PFSK-1 (cell line): ENCODE data around the gene LSP1.

Experiments
- FOXP2 ChIP-seq: optimal IDR thresholded peaks from 2 replicates; pipeline ENCODE3; 2011; ENCODE audit warnings: borderline replicate concordance, control low read depth, inconsistent platforms; ENCODE audit not compliant: insufficient read depth; ENCODE audit errors: extremely low read length, extremely low read depth
- POLR2AphosphoS5 ChIP-seq: IDR thresholded peaks from 2 replicates; pipeline ENCODE4 v1.6.1; 2012; ENCODE audit warnings: low read depth, mild to moderate bottlenecking, control low read depth, low read length, moderate library complexity
- SIN3A ChIP-seq: IDR thresholded peaks from 2 replicates; pipeline ENCODE4 v1.6.1; 2012; ENCODE audit warnings: mild to moderate bottlenecking, low read length, moderate library complexity, borderline replicate concordance; ENCODE audit not compliant: insufficient read depth
- TAF1 ChIP-seq: IDR thresholded peaks from 2 replicates; pipeline ENCODE4 v1.6.1; 2012; ENCODE audit warnings: low read length, control low read depth, borderline replicate concordance; ENCODE audit not compliant: insufficient read depth
- TF ChIP-seq, protein P1 (sequence below), 2 experiments: IDR thresholded peaks; 2 replicates each; pipeline versions ENCODE4 v1.6.1 to v1.8.0; 2011 to 2012; ENCODE audit warnings: low read depth in 2 of 2, low read length in 2 of 2, control low read depth in 1 of 2, inconsistent platforms in 1 of 2, mild to moderate bottlenecking in 1 of 2, moderate library complexity in 1 of 2; ENCODE audit not compliant: insufficient read depth in 1 of 2

Gene LSP1

DNA sequence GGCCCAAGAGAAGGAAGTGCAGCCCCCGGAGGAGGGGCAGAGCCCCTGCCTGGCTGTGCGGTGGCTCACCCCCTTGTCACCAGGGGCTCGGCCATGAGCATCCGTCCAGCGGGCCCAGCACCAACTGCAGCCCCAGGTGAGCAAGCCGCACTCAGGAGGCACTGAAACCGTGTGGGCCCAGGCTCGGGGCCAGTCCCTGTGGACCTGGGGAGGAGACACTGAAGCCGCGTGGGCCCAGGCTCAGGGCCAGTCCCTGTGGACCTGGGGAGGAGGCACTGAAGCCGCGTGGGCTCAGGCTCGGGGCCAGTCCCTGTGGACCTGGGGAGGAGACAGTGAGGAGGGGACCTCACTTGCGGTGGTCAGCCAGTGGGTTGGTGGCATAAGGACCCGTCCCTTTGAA, 13.9 kb downstream of the LSP1 start:
- TF ChIP-seq SIN3A (no peak), POLR2AphosphoS5 (no peak)

DNA sequence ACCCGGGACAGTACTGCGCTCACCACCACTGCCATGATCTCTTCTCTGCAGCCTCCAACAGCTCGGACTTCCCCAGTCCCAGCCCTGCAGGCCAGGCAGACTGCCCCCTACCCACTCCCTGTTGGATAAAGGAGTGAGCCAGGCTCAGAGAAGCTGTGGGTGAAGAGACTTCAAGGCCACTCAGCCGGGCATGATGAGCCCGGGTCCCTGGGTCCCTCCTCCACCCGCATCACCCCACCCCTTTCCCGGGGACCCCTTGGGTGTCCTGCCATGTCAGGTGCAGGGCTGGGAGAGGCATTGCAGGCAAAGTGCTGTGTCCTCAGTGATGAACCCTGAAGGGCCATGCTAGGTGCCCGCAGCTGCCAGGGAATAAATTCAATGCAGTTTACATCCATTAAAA, 14.5 kb downstream of the LSP1 start:
- TF ChIP-seq, protein P1, sequence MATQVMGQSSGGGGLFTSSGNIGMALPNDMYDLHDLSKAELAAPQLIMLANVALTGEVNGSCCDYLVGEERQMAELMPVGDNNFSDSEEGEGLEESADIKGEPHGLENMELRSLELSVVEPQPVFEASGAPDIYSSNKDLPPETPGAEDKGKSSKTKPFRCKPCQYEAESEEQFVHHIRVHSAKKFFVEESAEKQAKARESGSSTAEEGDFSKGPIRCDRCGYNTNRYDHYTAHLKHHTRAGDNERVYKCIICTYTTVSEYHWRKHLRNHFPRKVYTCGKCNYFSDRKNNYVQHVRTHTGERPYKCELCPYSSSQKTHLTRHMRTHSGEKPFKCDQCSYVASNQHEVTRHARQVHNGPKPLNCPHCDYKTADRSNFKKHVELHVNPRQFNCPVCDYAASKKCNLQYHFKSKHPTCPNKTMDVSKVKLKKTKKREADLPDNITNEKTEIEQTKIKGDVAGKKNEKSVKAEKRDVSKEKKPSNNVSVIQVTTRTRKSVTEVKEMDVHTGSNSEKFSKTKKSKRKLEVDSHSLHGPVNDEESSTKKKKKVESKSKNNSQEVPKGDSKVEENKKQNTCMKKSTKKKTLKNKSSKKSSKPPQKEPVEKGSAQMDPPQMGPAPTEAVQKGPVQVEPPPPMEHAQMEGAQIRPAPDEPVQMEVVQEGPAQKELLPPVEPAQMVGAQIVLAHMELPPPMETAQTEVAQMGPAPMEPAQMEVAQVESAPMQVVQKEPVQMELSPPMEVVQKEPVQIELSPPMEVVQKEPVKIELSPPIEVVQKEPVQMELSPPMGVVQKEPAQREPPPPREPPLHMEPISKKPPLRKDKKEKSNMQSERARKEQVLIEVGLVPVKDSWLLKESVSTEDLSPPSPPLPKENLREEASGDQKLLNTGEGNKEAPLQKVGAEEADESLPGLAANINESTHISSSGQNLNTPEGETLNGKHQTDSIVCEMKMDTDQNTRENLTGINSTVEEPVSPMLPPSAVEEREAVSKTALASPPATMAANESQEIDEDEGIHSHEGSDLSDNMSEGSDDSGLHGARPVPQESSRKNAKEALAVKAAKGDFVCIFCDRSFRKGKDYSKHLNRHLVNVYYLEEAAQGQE (IDR thresholded peaks at IDR 0.05; ENCODE audit: insufficient read depth in 1 of 2, low read depth in 2 of 2, low read length in 2 of 2): no peak
- TF ChIP-seq SIN3A (no peak), TAF1 (no peak), POLR2AphosphoS5 (no peak), FOXP2 (no peak)

DNA sequence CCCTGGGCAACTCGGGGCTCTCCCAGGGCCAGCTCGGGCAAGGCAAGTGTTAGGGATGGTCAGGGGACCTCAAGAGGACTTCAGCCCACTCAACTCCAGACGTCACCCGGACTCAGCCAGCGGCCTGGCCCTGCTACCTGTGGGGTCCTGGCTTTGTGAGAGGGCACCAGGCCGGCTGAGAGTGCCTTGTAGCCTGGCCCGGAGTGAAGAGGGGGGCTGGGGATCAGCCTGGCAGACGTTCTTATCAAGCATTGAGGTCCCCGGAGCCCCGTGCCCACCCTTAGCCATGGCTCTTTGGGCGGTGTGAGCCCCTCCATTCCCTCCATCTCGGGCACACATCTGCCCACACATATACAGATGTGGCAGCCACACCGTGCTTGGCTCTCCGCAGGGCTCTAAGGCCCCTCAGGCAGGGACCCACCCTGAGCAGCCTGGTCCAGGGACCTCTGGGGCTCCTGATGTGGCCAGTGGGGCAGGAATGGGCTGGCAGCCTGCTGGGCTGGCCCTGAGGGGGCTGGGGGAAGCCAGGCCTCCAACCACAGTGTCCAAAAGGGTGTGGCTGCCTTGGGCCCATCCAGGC, 15.3 kb downstream of the LSP1 start:
- TF ChIP-seq, protein P1 (IDR thresholded peaks at IDR 0.05; ENCODE audit: insufficient read depth in 1 of 2, low read depth in 2 of 2, low read length in 2 of 2): no peak
- no peak for TF ChIP-seq TAF1
- TF ChIP-seq SIN3A: no peak
- TF ChIP-seq POLR2AphosphoS5: no peak
- TF ChIP-seq FOXP2: no peak

DNA sequence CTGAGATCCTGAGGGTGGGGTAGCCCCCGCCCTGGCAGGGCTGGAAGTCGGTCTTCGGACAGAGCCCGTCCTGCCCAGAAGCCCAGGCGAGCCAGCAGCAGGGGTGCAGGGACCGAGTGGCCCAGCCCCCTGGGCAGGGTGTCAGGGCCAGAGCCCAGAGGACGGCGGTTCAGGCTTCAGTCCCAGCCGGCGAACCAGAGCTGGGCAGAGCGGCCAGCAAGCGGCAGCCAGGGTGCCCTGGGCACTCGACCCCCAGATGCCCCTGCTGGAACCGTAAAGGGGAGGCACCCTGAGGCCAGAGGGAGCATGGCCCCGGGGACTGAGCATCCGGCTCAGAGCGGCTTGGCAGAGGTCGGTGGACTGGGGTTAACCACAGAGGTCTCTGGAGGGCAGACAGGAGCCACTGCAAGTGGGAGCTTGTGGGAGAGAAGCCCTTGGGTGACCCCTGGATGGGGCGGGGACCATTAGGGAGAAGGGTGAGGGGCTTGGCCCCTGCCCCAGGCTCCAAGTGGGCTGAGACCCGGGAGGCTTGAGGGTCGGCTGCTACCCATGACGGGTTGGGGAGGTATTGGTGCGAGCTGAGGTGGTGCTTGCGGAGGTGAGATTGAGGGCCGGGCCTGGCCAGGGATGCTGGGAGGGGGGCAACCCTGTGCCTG, 15.9 kb downstream of the LSP1 start:
- TF ChIP-seq POLR2AphosphoS5 (no peak), FOXP2 (no peak), SIN3A (no peak), TAF1 (no peak)
- TF ChIP-seq, protein P1 (IDR thresholded peaks at IDR 0.05; ENCODE audit: insufficient read depth in 1 of 2, low read depth in 2 of 2, low read length in 2 of 2): no peak

DNA sequence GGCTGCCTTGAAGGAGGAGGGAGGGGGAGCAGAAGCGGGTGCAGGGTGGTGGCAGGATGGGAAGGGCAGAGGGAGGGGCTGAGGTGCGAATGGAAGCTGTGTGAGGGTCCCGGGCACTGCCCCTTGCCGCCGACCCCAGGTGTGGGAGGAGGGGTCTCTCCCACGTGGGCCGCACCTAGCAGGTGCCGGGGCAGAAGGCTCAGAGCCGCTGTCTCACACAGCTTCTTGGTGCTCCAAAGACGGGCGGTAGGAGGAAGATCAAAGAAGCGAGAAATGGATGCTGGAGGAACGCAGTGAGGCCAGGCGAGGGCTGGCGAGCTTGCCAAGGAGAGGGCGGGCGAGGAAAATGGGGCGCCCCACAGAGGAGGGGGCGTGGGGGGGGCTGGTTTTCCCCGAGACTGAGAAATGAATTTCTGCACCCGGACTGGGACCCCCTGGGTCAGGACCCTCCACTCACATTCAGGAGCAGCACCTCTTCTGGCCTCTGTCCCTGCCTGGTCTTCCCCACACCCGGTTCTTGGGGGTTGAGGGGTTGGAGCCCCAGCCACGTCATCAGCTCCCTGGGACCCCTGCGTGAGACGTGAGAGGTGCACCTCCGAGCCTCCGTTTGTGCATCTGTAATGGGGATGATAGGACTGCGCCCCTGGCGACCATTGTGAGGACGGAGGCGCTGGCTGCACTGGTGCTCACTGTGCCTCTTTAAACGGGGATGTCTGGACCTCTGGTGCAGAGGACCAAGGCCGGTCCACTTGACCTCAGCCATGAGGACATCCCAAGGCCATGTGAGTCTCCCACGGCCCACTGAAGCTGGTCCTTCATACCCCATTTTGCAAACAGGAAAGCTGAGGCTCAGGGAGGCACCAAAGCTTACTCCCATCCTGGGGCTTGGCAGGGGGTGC, 16.8 kb downstream of the LSP1 start:
- TF ChIP-seq, protein P1 (IDR thresholded peaks at IDR 0.05; ENCODE audit: insufficient read depth in 1 of 2, low read depth in 2 of 2, low read length in 2 of 2): no peak
- TF ChIP-seq SIN3A: no peak
- no peak for TF ChIP-seq POLR2AphosphoS5
- no peak for TF ChIP-seq TAF1
- no peak for TF ChIP-seq FOXP2
